Ishikawa (cell line): Measurements from ENCODE around the gene PEX11B.

Experiments
- CEBPB ChIP-seq: IDR thresholded peaks from 2 replicates; pipeline ENCODE4 v1.6.1; 2012
- CREB1 ChIP-seq: IDR thresholded peaks from 2 replicates; pipeline ENCODE4 v1.6.1; 2012; ENCODE audit warnings: low read depth
- EGR1 ChIP-seq: IDR thresholded peaks from 2 replicates; pipeline ENCODE4 v1.6.1; 2012
- EP300 ChIP-seq: IDR thresholded peaks from 2 replicates; pipeline ENCODE4 v1.6.1; 2012; ENCODE audit warnings: borderline replicate concordance
- FOXM1 ChIP-seq: IDR thresholded peaks from 2 replicates; pipeline ENCODE4 v1.6.1; 2012; ENCODE audit warnings: low read depth, borderline replicate concordance
- NFIC ChIP-seq: IDR thresholded peaks from 2 replicates; pipeline ENCODE4 v1.6.1; 2012
- RAD21 ChIP-seq: IDR thresholded peaks from 2 replicates; pipeline ENCODE4 v1.6.1; 2012; ENCODE audit warnings: low read depth
- TAF1 ChIP-seq: IDR thresholded peaks from 2 replicates; pipeline ENCODE4 v1.6.1; 2012; ENCODE audit warnings: low read depth, mild to moderate bottlenecking
- TEAD4 ChIP-seq: IDR thresholded peaks from 2 replicates; pipeline ENCODE4 v1.6.1; 2012
- ZBTB7A ChIP-seq: IDR thresholded peaks from 2 replicates; pipeline ENCODE4 v1.6.1; 2012; ENCODE audit warnings: low read depth
- TF ChIP-seq, protein P1 (sequence below): IDR thresholded peaks from 2 replicates; pipeline ENCODE4 v1.6.1; 2012; ENCODE audit warnings: low read depth, mild to moderate bottlenecking
- TF ChIP-seq, protein P2 (sequence below): IDR thresholded peaks from 2 replicates; pipeline ENCODE4 v1.6.1; 2012

- TF ChIP-seq CREB1, result no peak
- TF ChIP-seq, protein P1, sequence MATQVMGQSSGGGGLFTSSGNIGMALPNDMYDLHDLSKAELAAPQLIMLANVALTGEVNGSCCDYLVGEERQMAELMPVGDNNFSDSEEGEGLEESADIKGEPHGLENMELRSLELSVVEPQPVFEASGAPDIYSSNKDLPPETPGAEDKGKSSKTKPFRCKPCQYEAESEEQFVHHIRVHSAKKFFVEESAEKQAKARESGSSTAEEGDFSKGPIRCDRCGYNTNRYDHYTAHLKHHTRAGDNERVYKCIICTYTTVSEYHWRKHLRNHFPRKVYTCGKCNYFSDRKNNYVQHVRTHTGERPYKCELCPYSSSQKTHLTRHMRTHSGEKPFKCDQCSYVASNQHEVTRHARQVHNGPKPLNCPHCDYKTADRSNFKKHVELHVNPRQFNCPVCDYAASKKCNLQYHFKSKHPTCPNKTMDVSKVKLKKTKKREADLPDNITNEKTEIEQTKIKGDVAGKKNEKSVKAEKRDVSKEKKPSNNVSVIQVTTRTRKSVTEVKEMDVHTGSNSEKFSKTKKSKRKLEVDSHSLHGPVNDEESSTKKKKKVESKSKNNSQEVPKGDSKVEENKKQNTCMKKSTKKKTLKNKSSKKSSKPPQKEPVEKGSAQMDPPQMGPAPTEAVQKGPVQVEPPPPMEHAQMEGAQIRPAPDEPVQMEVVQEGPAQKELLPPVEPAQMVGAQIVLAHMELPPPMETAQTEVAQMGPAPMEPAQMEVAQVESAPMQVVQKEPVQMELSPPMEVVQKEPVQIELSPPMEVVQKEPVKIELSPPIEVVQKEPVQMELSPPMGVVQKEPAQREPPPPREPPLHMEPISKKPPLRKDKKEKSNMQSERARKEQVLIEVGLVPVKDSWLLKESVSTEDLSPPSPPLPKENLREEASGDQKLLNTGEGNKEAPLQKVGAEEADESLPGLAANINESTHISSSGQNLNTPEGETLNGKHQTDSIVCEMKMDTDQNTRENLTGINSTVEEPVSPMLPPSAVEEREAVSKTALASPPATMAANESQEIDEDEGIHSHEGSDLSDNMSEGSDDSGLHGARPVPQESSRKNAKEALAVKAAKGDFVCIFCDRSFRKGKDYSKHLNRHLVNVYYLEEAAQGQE, result no peak
- TF ChIP-seq TAF1, result no peak
- no peak for TF ChIP-seq FOXM1
- TF ChIP-seq TEAD4, result no peak
- TF ChIP-seq, protein P2, sequence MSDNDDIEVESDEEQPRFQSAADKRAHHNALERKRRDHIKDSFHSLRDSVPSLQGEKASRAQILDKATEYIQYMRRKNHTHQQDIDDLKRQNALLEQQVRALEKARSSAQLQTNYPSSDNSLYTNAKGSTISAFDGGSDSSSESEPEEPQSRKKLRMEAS, result no peak
- no peak for TF ChIP-seq NFIC
- TF ChIP-seq CEBPB, result no peak
- no peak for TF ChIP-seq EP300
- no peak for TF ChIP-seq ZBTB7A
- TF ChIP-seq EGR1, result no peak
- TF ChIP-seq RAD21, result no peak
Measured at GRCh38 chr1:145922266-145922665, 3.7 kb upstream of the PEX11B start.
